Activated CD8-positive, alpha-beta T cell treated with anti-CD3 and anti-CD28 coated beads for 36 hours (primary cell): ENCODE results near the gene HERC2. TPM values are rescaled to one million over a fixed set of nuclear protein-coding genes. Genes with fewer than 3 reads are reported as not detected.
"Not testable (repeated sequence)": the region's sequence is repeated elsewhere in the genome, so short reads cannot be mapped to it uniquely, and the experiment has no call there.

Experiments used
- ATAC-seq: fragments of 200-7000 bp; cut with Tn5 transposase; one replicate; pipeline ENCODE4 v1.10.0; 2021; ENCODE audit warnings: mild to moderate bottlenecking, moderate library complexity
- CTCF ChIA-PET: fragments of 350-600 bp; sonication (Branson Sonifier 250); formaldehyde crosslinking; loops from one replicate; lab custom pipeline; 2021; ENCODE audit warnings: antibody characterized with exemption; lab: Charles Lee
- POLR2A ChIA-PET: fragments of 350-600 bp; sonication (Branson Sonifier 250); formaldehyde crosslinking; loops from one replicate; lab custom pipeline; 2021; ENCODE audit warnings: antibody characterized with exemption; lab: Charles Lee
- DNase-seq: peaks from one replicate; pipeline ENCODE4 v3.0.0-alpha.2; 2020
- H3K27ac Mint-ChIP-seq: one replicate; pipeline ENCODE4 v1.8.0; 2021; ENCODE audit warnings: mild to moderate bottlenecking, mixed read lengths
- H3K27me3 Mint-ChIP-seq: one replicate; pipeline ENCODE4 v1.8.0; 2021; ENCODE audit warnings: mixed read lengths
- H3K36me3 Mint-ChIP-seq: one replicate; pipeline ENCODE4 v1.8.0; 2021; ENCODE audit warnings: low read depth, mixed read lengths
- H3K4me1 Mint-ChIP-seq: one replicate; pipeline ENCODE4 v1.8.0; 2021; ENCODE audit warnings: low read depth, mixed read lengths
- H3K4me3 Mint-ChIP-seq: one replicate; pipeline ENCODE4 v1.8.0; 2021; ENCODE audit warnings: mild to moderate bottlenecking, moderate library complexity, mixed read lengths
- H3K9me3 Mint-ChIP-seq: one replicate; pipeline ENCODE4 v1.8.0; 2021; ENCODE audit warnings: mixed read lengths
- intact Hi-C: fragments of 100-400 bp; cut with micrococcal nuclease; formaldehyde crosslinking; loops from one replicate; pipeline ENCODE4 v1.10.0; 2022
- total RNA-seq, 2 experiments: library from RNA; stranded (reverse); gene quantifications; one replicate each; pipeline ENCODE4 v1.2.3, GENCODE V29; 2021
- TF ChIP-seq, protein P1 (sequence below): fragments of 200-600 bp; IDR thresholded peaks from one replicate; pipeline ENCODE4 v1.8.0; 2022; ENCODE audit warnings: antibody characterized with exemption, mild to moderate bottlenecking

HERC2 gene
- total RNA-seq, 2 experiments from 2014 or later = 29.5 to 32.3 TPM

DNA sequence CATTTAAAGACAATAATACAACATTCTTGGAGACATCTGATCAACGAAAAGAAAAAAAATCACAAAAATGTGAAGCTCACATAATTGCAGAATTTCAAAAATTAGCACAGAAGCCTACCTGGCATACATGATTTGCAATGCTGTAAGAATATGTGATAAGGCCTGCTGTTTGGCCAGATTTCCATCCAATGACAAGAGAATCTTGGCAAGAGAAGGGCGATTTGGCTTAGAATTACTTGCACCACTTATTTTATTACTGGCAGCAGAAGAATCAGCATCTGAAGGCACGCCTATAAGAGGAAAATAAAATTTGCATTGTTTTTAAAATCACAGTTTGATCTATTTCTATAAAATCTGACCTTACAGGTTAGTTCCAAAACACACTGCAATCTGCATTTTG lies 152.6 kb downstream of the HERC2 start:
- CTCF ChIA-PET = no interaction called here
- no peak overlapping the region for H3K27ac Mint-ChIP-seq
- H3K27me3 Mint-ChIP-seq = no peaks in the 10 kb centered on the region
- H3K4me3 Mint-ChIP-seq = no peak overlapping the region
- H3K36me3 Mint-ChIP-seq = peaks cover 53% of the 10 kb centered on the region
- POLR2A ChIA-PET = interaction anchor here (1.0 kb wide), 1 partner anchor 53 kb away, joined by 3 read pairs; no protein-coding TSS in a partner anchor
- H3K4me1 Mint-ChIP-seq = no peaks in the 10 kb centered on the region
- intact Hi-C loops = no loop called here
- no peak for ATAC-seq
- TF ChIP-seq, protein P1, sequence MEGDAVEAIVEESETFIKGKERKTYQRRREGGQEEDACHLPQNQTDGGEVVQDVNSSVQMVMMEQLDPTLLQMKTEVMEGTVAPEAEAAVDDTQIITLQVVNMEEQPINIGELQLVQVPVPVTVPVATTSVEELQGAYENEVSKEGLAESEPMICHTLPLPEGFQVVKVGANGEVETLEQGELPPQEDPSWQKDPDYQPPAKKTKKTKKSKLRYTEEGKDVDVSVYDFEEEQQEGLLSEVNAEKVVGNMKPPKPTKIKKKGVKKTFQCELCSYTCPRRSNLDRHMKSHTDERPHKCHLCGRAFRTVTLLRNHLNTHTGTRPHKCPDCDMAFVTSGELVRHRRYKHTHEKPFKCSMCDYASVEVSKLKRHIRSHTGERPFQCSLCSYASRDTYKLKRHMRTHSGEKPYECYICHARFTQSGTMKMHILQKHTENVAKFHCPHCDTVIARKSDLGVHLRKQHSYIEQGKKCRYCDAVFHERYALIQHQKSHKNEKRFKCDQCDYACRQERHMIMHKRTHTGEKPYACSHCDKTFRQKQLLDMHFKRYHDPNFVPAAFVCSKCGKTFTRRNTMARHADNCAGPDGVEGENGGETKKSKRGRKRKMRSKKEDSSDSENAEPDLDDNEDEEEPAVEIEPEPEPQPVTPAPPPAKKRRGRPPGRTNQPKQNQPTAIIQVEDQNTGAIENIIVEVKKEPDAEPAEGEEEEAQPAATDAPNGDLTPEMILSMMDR = no peak
- no peak for DNase-seq
- no peaks in the 10 kb centered on the region for H3K9me3 Mint-ChIP-seq

DNA sequence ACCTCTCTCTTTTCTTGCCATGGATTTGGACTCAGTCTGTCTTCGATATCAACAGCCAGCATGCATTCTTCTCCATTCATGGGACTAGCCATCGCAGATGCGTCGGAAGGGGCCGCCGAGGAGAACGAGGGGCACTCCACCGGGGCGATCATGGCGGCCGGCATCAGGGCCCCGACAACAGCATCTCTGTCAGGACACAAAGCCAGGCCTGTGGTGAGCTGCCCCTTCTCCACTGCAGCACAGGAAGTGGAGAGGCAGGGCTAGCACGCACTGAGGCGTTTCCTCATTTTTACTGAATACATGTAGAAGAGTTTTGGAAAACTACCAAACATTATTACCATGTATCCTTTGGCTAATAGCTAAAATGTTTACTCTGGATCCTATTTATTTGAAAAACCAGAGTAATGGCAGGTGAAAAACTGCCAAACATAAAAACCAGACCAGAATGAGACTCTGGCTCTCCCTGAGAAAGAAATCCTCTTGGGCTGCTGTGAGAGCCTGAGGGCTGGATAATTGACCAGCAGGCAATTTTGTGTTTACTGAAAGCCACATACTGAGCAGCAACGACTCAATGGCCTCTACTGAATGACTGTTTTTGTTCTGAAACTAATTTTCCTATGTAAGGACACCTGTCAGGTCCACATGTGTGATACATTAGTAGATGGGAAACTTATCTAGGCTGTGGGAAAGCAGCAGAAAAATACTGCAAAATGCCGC lies 153.4 kb downstream of the HERC2 start:
- intact Hi-C loops, H3K4me3 Mint-ChIP-seq: not testable (repeated sequence)
- peaks cover 54% of the 10 kb centered on the region for H3K36me3 Mint-ChIP-seq

DNA sequence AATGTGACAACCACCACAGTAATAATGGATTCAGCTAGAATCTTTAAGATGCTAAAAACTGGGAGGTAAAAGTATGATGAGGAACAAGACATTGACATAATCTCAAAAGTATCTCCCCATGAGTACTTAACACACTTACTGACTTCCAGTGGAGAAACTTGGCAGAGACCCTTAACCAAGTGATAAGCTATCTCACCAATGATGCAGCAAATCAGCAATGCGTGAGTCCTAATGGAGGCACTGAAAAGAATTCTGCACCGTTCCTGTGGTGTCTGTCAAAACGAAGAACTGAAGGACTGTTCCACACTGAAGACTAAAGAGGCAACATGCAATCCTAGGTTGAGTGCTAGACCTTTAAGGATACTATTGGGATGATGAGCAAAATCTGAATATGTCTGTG lies 154.9 kb downstream of the HERC2 start:
- ChIA-PET POLR2A (no interaction called here), CTCF (no interaction called here)
- H3K4me3 Mint-ChIP-seq = no peak overlapping the region
- no peaks in the 10 kb centered on the region for H3K9me3 Mint-ChIP-seq
- TF ChIP-seq, protein P1 = no peak
- H3K27ac Mint-ChIP-seq = no peak overlapping the region
- intact Hi-C loops = no loop called here
- H3K27me3 Mint-ChIP-seq = no peaks in the 10 kb centered on the region
- peaks cover 60% of the 10 kb centered on the region for H3K36me3 Mint-ChIP-seq
- no peak for ATAC-seq
- no peaks in the 10 kb centered on the region for H3K4me1 Mint-ChIP-seq
- DNase-seq = no peak

More for the DNA sequence above, 153.4 kb downstream of the HERC2 start:
- H3K9me3 Mint-ChIP-seq, POLR2A ChIA-PET, CTCF ChIA-PET, H3K27me3 Mint-ChIP-seq, DNase-seq, H3K27ac Mint-ChIP-seq, H3K4me1 Mint-ChIP-seq, ATAC-seq: not testable (repeated sequence)

DNA sequence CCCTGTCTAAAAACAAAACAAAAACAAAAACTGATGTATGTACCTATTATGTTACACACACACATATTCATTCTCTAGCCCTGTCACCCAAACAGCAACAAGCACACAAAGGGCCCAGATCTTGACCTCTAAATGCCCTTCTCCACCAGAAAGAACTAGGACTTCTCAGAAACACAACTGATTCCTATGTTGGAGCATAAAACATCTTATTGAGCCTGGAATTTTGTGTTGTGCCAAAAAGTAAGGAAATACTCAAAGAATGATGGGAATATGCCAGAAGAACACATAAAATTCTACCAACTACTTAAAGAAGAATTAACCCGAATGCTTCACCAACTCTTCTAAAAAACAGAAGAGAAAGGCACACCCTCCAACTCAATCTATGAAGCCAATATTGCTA lies 156.2 kb downstream of the HERC2 start:
- H3K36me3 Mint-ChIP-seq = peaks cover 63% of the 10 kb centered on the region
- CTCF ChIA-PET = no interaction called here

DNA sequence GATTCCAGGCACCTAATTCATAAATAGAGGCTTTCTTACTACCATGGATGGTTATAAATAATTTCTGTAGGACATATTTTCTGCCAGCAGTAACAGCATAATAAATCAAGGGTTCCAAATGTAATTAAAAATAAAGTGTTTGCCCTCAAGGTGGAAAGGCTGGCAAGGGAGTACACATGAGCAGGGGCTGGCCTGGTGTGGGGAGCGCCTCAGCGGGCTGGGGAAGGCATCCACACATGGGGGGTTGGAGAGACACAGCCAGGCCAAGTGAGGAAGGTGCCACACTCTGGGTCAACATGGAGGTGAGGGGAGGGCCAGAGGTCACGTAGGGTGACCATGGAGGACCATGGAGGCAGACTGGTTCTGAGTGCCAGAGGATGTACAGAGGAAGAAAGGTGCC lies 157.1 kb downstream of the HERC2 start:
- Mint-ChIP-seq H3K4me1 (no peaks in the 10 kb centered on the region), H3K36me3 (peaks cover 64% of the 10 kb centered on the region), H3K4me3 (no peak overlapping the region), H3K9me3 (no peaks in the 10 kb centered on the region), H3K27me3 (no peaks in the 10 kb centered on the region), H3K27ac (no peak overlapping the region)
- ATAC-seq (no peak), DNase-seq (no peak)
- ChIA-PET POLR2A (no interaction called here), CTCF (no interaction called here)
- intact Hi-C loops = no loop called here
- TF ChIP-seq, protein P1 = no peak

More for the DNA sequence above, 156.2 kb downstream of the HERC2 start:
- TF ChIP-seq, protein P1 = no peak
- intact Hi-C loops = no loop called here
- DNase-seq = no peak
- Mint-ChIP-seq H3K9me3 (no peaks in the 10 kb centered on the region), H3K27me3 (no peaks in the 10 kb centered on the region), H3K27ac (no peak overlapping the region), H3K4me1 (no peaks in the 10 kb centered on the region), H3K4me3 (no peak overlapping the region)
- POLR2A ChIA-PET = no interaction called here
- no peak for ATAC-seq
